GM23338 (cell line): Measurements from ENCODE around the gene FLNC. TPM values are rescaled to one million over a fixed set of nuclear protein-coding genes. Genes with fewer than 3 reads are reported as not detected.

Experiments used
- ATAC-seq: fragments of 200-7000 bp; cut with Tn5 transposase; 3 replicates; pipeline ENCODE4 v1.9.1; 2020
- DNase-seq: peaks from one replicate; pipeline ENCODE4 v3.0.0-alpha.2; 2015; ENCODE audit warnings: low spot score
- H2AFZ ChIP-seq: fragments of 200-600 bp; sonication (generic); 2 replicates; pipeline ENCODE4 v1.8.0; 2016; ENCODE audit warnings: antibody characterized with exemption, mild to moderate bottlenecking, moderate library complexity
- H3F3A ChIP-seq: fragments of 200-600 bp; sonication (generic); replicated peaks from 2 replicates; pipeline ENCODE4 v1.8.0; 2017; ENCODE audit warnings: antibody characterized with exemption, mixed run types, low read depth
- H3K27ac ChIP-seq: fragments of 200-600 bp; sonication (generic); 2 replicates; pipeline ENCODE4 v1.6.1; 2016; ENCODE audit warnings: low read depth
- H3K27me3 ChIP-seq: fragments of 200-600 bp; sonication (generic); 2 replicates; pipeline ENCODE4 v1.8.0; 2016; ENCODE audit warnings: mild to moderate bottlenecking, mixed run types, moderate library complexity; ENCODE audit not compliant: insufficient read depth
- H3K36me3 ChIP-seq: fragments of 200-600 bp; sonication (generic); 2 replicates; pipeline ENCODE4 v1.8.0; 2016; ENCODE audit warnings: mild to moderate bottlenecking; ENCODE audit not compliant: insufficient read depth
- H3K4me1 ChIP-seq: fragments of 200-600 bp; sonication (generic); 2 replicates; pipeline ENCODE4 v1.8.0; 2016; ENCODE audit warnings: mild to moderate bottlenecking, moderate library complexity; ENCODE audit not compliant: insufficient read depth
- H3K4me2 ChIP-seq: fragments of 200-600 bp; sonication (generic); 2 replicates; pipeline ENCODE4 v1.7.1; 2017; ENCODE audit warnings: mixed run types
- H3K4me3 ChIP-seq: fragments of 200-600 bp; sonication (generic); 2 replicates; pipeline ENCODE4 v1.6.1; 2016; ENCODE audit warnings: mixed run types
- H3K79me2 ChIP-seq: fragments of 200-600 bp; sonication (generic); replicated peaks from 2 replicates; pipeline ENCODE4 v1.8.0; 2017; ENCODE audit warnings: mild to moderate bottlenecking; ENCODE audit not compliant: insufficient read depth
- H3K9me2 ChIP-seq: fragments of 200-600 bp; sonication (generic); 2 replicates; pipeline ENCODE4 v1.8.0; 2017; ENCODE audit not compliant: insufficient read depth
- H4K20me1 ChIP-seq: fragments of 200-600 bp; sonication (generic); replicated peaks from 2 replicates; pipeline ENCODE4 v1.8.0; 2017; ENCODE audit warnings: mild to moderate bottlenecking; ENCODE audit not compliant: insufficient read depth
- H3K27ac Mint-ChIP-seq: 2 replicates; pipeline ENCODE4 v1.8.0; 2020; ENCODE audit warnings: inconsistent platforms, mild to moderate bottlenecking, moderate library complexity, mixed read lengths
- H3K27me3 Mint-ChIP-seq: 3 replicates; pipeline ENCODE4 v1.8.0; 2022; ENCODE audit warnings: low read depth, mild to moderate bottlenecking, moderate library complexity, mixed read lengths, inconsistent platforms; ENCODE audit not compliant: insufficient read depth, poor library complexity
- H3K36me3 Mint-ChIP-seq: 3 replicates; pipeline ENCODE4 v1.8.0; 2021; ENCODE audit warnings: low read depth, mild to moderate bottlenecking, inconsistent platforms, moderate library complexity, mixed read lengths
- H3K4me1 Mint-ChIP-seq: 3 replicates; pipeline ENCODE4 v1.8.0; 2020; ENCODE audit warnings: mild to moderate bottlenecking, inconsistent platforms, mixed read lengths
- H3K4me3 Mint-ChIP-seq: 3 replicates; pipeline ENCODE4 v1.8.0; 2021; ENCODE audit warnings: moderate library complexity, mild to moderate bottlenecking, inconsistent platforms, mixed read lengths
- H3K9me3 Mint-ChIP-seq: 3 replicates; pipeline ENCODE4 v1.8.0; 2020; ENCODE audit warnings: moderate library complexity, mild to moderate bottlenecking, inconsistent platforms, mixed read lengths
- CREB1 ChIP-seq: fragments of 250-450 bp; sonication (Bioruptor Pico); IDR thresholded peaks from 2 replicates; pipeline ENCODE4 v1.5.0; 2020; ENCODE audit warnings: low read depth, mild to moderate bottlenecking, moderate library complexity
- CTCF ChIP-seq, 2 experiments: fragments of 200-600 bp in 1 of 2; sonication (generic) in 1 of 2; conservative IDR thresholded peaks; 2 replicates each; pipeline versions ENCODE4 v1.5.1 to v1.6.1; 2016 to 2017; ENCODE audit warnings: antibody characterized with exemption in 2 of 2, low read depth in 2 of 2, mild to moderate bottlenecking in 2 of 2, moderate library complexity in 1 of 2
- ETS1 ChIP-seq: IDR thresholded peaks from 2 replicates; pipeline ENCODE4 v1.6.1; 2016; ENCODE audit warnings: antibody characterized with exemption
- EZH2 ChIP-seq: fragments of 200-600 bp; sonication (generic); IDR thresholded peaks from one replicate; pipeline ENCODE4 v1.8.0; 2017; ENCODE audit warnings: antibody characterized with exemption, mild to moderate bottlenecking, low read depth; ENCODE audit not compliant: unreplicated experiment
- EZH2phosphoT487 ChIP-seq: fragments of 200-600 bp; sonication (generic); IDR thresholded peaks from one replicate; pipeline ENCODE4 v1.8.1; 2018; ENCODE audit warnings: antibody characterized with exemption; ENCODE audit not compliant: unreplicated experiment
- JUNB ChIP-seq: IDR thresholded peaks from one replicate; pipeline ENCODE4 v1.6.1; 2016; ENCODE audit warnings: antibody characterized with exemption; ENCODE audit not compliant: unreplicated experiment
- NANOG ChIP-seq: IDR thresholded peaks from 2 replicates; pipeline ENCODE4 v1.6.1; 2016; ENCODE audit warnings: antibody characterized with exemption, borderline replicate concordance
- POLR2AphosphoS5 ChIP-seq: IDR thresholded peaks from 2 replicates; pipeline ENCODE4 v1.6.1; 2016; ENCODE audit warnings: antibody characterized with exemption, low read depth
- REST ChIP-seq: IDR thresholded peaks from one replicate; pipeline ENCODE4 v1.6.1; 2018; ENCODE audit warnings: antibody characterized with exemption; ENCODE audit not compliant: unreplicated experiment
- STAT1 ChIP-seq: IDR thresholded peaks from one replicate; pipeline ENCODE4 v1.6.1; 2016; ENCODE audit warnings: antibody characterized with exemption; ENCODE audit not compliant: unreplicated experiment
- ZNF114 ChIP-seq: fragments of 250-450 bp; sonication (Bioruptor Pico); IDR thresholded peaks from 2 replicates; pipeline ENCODE4 v1.5.0; 2020; ENCODE audit warnings: mild to moderate bottlenecking, moderate library complexity
- ZNF331 ChIP-seq: fragments of 250-450 bp; sonication (Bioruptor Pico); IDR thresholded peaks from 2 replicates; pipeline ENCODE4 v1.5.0; 2020; ENCODE audit warnings: low read depth, mild to moderate bottlenecking, moderate library complexity
- ZNF462 ChIP-seq: fragments of 250-450 bp; sonication (Bioruptor Pico); IDR thresholded peaks from 2 replicates; pipeline ENCODE4 v1.5.0; 2020; ENCODE audit warnings: mild to moderate bottlenecking, moderate library complexity
- polyA plus RNA-seq: library from polyadenylated mRNA; unstranded; fragments of >200 nt; fragmentation: Nextera tagmentation; extraction: Ambion mirVana; gene quantifications from 2 replicates; pipeline ENCODE4 v1.2.1, GENCODE V29; 2016
- total RNA-seq: library from RNA; depleted of rRNA; stranded (reverse); fragments of >200 nt; shearing (Covaris generic); gene quantifications from 2 replicates; pipeline ENCODE4 v1.2.3, GENCODE V29; 2014

FLNC gene
- total and polyA plus RNA-seq, 2 experiments from 2014 or later, result 0.65 to 11.8 TPM

- H3K79me2 ChIP-seq, result peaks cover 12% of the 10 kb centered on the region
- peaks cover 7% of the 10 kb centered on the region for H3K4me1 ChIP-seq
- Mint-ChIP-seq H3K36me3 (no peaks in the 10 kb centered on the region; the same call in 2 of the 3 replicates), H3K27ac (0 out of 2 replicates have a peak overlapping the region, but pooled peaks have one; percentile 43), H3K4me1 (peaks cover 30% of the 10 kb centered on the region), H3K27me3 (peaks cover 25% of the 10 kb centered on the region), H3K4me3 (no peak overlapping the region), H3K9me3 (no peaks in the 10 kb centered on the region)
- peaks cover 4% of the 10 kb centered on the region; the same call in 1 of the 2 replicates for H3F3A ChIP-seq
- H3K27me3 ChIP-seq, result no peaks in the 10 kb centered on the region
- no peak overlapping the region for H3K4me3 ChIP-seq
- ATAC-seq (no peak), DNase-seq (no peak)
- no peak overlapping the region for H2AFZ ChIP-seq
- peaks cover 4% of the 10 kb centered on the region for H4K20me1 ChIP-seq
- H3K36me3 ChIP-seq, result no peaks in the 10 kb centered on the region
- no peak overlapping the region for H3K4me2 ChIP-seq
- H3K9me2 ChIP-seq, result no peaks in the 10 kb centered on the region
- no peak for TF ChIP-seq JUNB
- no peak for TF ChIP-seq NANOG
- no peak for TF ChIP-seq STAT1
- no peak for TF ChIP-seq ZNF114 (CRISPR knock-in tag)
- no peak for TF ChIP-seq CREB1 (CRISPR knock-in tag)
- TF ChIP-seq ZNF331, result no peak
- no peak for TF ChIP-seq ZNF462 (CRISPR knock-in tag)
- TF ChIP-seq CTCF (conservative IDR thresholded peaks at IDR 0.05; ENCODE audit: low read depth in 2 of 2), result no peak
- no peak for TF ChIP-seq ETS1
- TF ChIP-seq EZH2, result no peak
- TF ChIP-seq EZH2phosphoT487, result no peak
- TF ChIP-seq REST, result no peak
- no peak for TF ChIP-seq POLR2AphosphoS5
- no peak overlapping the region for H3K27ac ChIP-seq
These were observed 29.3 kb downstream of the FLNC start for GRCh38 chr7:128859232-128860157.
